Inferior parietal cortex (tissue), 1 donor: ENCODE results near the gene KCNAB3.

Source experiments
- DNase-seq: peaks from one replicate; pipeline ENCODE4 v3.0.0-alpha.2; 2016; ENCODE audit errors: extremely low spot score

Gene KCNAB3

DNA sequence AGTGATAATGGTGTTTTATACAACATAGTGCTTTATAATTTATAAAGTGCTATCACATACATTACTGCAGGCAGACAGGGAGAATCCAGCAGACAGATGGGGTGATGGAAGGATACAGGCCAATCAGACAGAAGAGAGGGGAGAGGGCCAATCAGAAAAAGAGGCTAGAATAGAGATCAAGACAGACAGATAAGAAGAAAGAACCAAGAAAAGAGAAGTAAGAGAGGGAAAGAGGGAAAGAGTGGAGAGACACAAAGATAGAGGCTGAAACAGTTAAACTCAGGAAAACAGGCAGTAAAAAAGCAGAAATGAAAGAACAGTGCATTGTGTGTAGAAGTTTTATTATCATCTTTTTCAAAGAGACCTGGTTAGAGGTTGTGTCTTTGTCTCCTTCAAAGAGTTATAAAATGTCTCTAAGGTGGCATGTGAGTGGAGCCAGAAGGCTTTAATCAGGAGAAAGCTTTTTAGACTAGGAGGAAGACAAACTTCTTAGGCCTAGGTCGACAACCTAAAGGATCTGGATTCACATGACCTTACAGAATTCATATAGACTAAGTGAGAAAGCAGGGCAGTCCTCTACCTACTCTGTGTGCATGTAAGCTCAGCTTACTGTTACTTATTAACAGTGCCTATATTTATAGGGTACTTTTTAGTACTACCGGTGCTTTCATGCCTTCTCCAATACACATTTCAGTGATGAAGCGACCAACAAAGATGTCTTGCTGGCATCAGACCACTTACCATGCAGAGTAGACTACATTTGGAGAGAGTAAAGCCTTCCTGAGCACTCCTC is 49.4 kb downstream of the KCNAB3 start:
- DNase-seq = no peak

DNA sequence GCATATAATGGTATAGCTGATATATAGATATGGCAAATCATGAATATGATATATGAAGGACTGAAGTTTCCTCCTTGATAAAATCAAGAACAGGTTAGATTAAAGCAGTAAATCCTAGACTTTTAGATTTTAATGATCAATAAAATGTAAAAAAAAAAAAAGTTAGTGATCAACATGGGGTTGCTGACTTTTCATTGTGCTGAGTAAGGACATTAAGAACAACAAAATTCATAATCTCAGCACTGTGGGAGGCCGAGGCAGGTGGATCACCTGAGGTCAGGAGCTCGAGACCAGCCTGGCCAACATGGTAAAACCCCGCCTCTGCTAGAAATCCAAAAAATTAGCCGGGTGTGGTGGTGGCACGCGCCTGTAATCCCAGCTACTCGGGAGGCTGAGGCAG is 51.4 kb downstream of the KCNAB3 start:
- no peak for DNase-seq

DNA sequence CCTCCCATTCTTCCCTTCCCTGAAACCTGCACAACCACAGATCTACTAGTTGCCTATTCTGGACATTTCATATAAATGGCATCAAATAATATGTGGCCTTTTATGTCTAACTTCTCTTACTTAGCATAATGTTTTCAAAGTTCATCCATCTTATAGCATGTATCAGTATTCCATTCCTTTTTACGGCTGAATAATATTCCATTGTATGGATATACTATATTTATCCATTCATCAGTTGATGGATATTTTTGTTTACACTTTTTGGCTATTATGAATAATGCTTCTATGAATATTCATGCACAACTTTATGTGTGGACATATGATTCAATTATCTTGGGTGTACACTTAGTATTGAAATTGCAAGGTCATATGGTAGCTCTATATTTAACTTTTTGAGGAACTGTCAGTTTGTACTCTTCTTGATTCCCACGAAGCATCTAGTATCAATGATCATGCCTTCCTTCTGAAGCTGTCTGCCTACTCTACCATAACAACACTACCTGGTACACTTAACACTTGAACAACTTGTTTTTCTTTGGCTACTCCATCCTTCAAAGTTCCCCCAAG is 53.8 kb downstream of the KCNAB3 start:
- no peak for DNase-seq

DNA sequence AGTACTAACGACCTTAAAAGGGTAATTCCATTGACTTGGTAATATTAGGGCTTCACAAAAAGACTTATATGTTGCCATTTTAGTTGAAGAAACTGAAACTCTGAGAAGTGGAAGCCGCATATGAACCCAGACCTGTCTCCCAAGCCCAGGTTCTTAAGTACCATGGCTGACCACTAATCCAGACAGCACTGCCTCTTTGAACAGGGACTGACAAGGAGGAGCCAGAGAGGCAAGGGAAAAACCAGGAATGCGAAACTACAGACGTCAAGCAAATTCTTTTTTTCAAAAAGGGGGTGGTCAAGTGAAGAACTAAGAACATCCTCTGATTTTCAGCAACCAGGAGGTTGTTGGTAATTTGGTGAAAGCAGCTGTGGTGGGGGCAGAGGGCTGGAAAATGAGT is 56.6 kb downstream of the KCNAB3 start:
- DNase-seq = no peak
